ENCODE data around the gene VAV1.
"Not testable (repeated sequence)": the region's sequence is repeated elsewhere in the genome, so short reads cannot be mapped to it uniquely, and the experiment has no call there.

Gene VAV1

DNA sequence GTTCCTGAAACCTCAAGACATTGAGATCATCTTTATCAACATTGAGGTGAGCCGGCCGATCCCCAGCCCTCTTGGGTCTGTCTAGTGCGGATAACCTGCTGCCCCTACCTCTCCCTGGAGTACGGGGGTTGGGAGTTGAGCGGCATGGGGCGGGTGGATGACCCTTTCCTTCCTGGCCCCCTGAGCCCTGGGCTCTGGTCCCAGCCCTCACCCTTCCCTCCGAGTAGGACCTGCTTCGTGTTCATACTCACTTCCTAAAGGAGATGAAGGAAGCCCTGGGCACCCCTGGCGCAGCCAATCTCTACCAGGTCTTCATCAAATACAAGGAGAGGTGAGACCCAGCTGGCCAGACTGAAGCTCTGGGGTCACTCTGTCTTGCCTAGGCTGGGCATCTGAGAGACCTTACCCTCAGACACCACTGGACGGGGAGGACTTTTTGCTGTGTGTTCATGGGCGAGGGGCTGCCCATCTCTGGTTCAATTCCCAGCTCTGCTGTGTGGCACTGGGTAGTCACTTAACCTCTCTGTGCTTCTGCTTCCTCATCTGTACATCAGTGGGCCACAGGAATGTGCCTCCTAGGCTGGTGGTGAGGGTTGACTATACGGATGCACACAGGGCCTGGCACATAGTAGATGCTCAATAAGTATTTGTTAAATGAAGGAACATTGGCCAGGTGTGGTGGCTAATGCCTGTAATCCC, 52.7 kb downstream of the VAV1 start:
- TF ChIP-seq, protein P1, sequence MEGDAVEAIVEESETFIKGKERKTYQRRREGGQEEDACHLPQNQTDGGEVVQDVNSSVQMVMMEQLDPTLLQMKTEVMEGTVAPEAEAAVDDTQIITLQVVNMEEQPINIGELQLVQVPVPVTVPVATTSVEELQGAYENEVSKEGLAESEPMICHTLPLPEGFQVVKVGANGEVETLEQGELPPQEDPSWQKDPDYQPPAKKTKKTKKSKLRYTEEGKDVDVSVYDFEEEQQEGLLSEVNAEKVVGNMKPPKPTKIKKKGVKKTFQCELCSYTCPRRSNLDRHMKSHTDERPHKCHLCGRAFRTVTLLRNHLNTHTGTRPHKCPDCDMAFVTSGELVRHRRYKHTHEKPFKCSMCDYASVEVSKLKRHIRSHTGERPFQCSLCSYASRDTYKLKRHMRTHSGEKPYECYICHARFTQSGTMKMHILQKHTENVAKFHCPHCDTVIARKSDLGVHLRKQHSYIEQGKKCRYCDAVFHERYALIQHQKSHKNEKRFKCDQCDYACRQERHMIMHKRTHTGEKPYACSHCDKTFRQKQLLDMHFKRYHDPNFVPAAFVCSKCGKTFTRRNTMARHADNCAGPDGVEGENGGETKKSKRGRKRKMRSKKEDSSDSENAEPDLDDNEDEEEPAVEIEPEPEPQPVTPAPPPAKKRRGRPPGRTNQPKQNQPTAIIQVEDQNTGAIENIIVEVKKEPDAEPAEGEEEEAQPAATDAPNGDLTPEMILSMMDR (IDR thresholded peaks at IDR 0.05; ENCODE audit: control insufficient read depth, insufficient read depth, low read depth, low read length, missing control alignments): no peak

DNA sequence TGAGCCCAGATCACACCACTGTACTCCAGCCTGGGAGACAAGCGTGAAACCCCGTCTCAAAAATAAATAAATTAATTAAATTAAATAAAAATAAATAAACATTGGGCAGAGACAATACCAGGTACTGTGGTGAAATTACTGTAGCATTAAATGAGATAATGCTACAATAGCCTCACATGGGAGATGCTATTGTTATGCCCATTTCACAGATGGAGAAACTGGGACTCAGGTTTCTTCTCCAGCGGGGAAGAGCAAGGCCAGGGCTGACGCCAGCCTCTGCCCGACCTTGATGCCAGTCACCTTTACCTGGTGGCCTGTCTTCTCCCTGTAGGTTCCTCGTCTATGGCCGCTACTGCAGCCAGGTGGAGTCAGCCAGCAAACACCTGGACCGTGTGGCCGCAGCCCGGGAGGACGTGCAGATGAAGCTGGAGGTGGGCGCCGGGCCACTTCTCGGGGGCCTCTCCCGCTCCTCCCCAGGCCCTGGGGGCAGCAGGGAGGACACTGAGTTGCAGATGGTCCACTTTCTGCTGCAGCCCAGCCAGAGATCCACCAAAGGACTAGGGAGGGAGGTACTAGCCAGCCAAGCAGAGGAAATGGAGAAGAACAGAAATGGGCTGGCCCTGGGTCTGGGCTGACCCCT, 53.9 kb downstream of the VAV1 start:
- TF ChIP-seq, protein P1 (IDR thresholded peaks at IDR 0.05; ENCODE audit: control insufficient read depth, insufficient read depth, low read depth, low read length, missing control alignments): no peak

More for the DNA sequence above, 52.7 kb downstream of the VAV1 start:
- H3K4me3 ChIP-seq (ENCODE audit: control insufficient read depth, low read depth, low read length): no peak overlapping the region
- no peak for DNase-seq (ENCODE audit: low read depth)

DNA sequence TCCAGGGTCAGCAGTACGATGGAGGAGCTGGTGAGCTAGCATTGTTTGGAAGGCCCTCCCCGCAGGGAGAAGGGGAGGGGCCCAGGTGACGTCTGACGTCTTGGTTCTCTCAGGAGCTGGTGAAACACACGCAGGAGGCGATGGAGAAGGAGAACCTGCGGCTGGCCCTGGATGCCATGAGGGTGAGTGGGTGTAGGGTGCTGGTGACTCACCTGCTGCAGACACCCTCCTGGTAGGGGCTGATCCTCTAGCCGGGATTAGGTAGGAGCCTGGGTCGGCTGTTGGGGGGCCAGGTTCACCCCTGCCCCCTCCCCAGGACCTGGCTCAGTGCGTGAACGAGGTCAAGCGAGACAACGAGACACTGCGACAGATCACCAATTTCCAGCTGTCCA, 55.8 kb downstream of the VAV1 start:
- DNase-seq (ENCODE audit: low read depth): no peak
- TF ChIP-seq, protein P1 (IDR thresholded peaks at IDR 0.05; ENCODE audit: control insufficient read depth, insufficient read depth, low read depth, low read length, missing control alignments): no peak
- H3K4me3 ChIP-seq (ENCODE audit: control insufficient read depth, low read depth, low read length): no peak overlapping the region

More for the DNA sequence above, 53.9 kb downstream of the VAV1 start:
- H3K4me3 ChIP-seq (ENCODE audit: control insufficient read depth, low read depth, low read length): no peak overlapping the region
- no peak for DNase-seq (ENCODE audit: low read depth)

DNA sequence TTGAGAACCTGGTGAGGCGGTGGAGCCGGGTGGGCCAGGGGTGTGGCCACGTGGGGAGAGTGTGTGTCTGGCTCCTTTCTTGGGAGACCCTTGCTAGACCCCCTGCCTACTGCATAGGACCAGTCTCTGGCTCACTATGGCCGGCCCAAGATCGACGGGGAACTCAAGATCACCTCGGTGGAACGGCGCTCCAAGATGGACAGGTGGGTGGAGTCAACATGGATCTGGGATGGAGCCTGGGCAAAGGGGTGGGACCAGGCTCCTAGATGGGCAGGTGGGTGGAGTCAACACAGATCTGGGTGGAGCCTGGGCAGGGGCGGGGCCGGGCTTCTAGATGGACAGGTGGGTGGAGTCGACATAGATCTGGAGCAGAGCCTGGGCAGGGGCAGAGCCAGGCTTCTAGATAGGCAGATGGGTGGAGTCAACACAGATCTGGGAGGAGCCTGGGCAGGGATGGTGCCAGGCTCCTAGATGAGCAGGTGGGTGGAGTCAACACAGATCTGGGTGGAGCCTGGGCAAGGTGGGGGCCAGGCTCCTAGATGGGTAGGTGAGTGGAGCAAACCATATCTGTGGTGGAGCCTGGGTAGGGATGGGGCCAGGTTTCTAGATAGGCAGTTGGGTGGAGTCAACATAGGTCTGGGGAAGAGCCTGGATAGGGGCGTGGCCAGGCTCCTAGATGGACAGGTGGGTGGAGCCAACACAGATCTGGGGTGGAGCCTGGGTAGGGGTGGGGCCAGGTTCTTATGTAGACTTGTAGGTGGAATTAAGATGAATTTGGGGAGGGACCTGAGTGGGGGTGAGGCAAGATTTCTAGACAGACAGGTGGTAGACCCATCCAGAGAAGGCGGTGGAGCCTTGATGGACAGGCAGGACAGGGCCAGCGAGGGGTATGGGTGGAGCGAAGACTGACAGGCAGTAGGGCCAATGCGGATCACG, 56.5 kb downstream of the VAV1 start:
- no peak for DNase-seq (ENCODE audit: low read depth)
- TF ChIP-seq, protein P1 (IDR thresholded peaks at IDR 0.05; ENCODE audit: control insufficient read depth, insufficient read depth, low read depth, low read length, missing control alignments): no peak
- H3K4me3 ChIP-seq (ENCODE audit: control insufficient read depth, low read depth, low read length): no peak overlapping the region

DNA sequence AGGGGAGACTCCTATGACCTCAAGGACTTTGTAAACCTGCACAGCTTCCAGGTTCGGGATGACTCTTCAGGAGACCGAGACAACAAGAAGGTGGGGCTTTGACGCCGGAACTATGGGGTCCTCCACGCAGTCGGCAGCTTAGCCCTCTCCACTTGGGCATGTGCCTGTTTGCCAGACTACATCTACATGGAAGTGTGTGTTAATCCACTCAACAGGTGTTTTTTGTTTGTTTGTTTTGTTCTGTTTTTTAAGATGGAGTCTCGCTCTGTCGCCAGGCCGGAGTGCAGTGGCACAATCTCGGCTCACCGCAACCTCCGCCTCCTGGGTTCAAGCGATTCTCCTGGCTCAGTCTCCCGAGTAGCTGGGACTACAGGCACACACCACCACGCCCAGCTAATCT, 57.3 kb downstream of the VAV1 start:
- DNase-seq (ENCODE audit: low read depth); H3K4me3 ChIP-seq (ENCODE audit: control insufficient read depth, low read depth, low read length): not testable (repeated sequence)

DNA sequence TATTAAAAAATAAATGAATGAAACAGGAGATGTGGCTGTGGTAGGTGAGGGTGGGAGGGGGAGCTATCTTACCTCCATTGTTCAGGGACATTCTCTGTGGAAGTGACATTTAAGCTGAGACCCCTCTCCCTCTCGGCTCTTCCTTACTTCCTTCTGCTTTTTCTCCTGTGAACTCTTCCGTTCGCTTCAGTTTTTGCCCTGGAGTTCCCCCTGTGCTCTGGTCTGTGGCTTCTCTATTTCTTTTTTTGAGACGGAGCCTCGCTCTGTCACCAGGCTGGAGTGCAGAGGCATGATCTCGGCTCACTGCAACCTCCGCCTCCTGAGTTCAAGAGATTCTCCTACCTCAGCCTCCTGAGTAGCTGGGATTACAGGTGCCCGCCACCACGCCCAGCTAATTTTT, 58.6 kb downstream of the VAV1 start:
- DNase-seq (ENCODE audit: low read depth); H3K4me3 ChIP-seq (ENCODE audit: control insufficient read depth, low read depth, low read length): not testable (repeated sequence)

DNA sequence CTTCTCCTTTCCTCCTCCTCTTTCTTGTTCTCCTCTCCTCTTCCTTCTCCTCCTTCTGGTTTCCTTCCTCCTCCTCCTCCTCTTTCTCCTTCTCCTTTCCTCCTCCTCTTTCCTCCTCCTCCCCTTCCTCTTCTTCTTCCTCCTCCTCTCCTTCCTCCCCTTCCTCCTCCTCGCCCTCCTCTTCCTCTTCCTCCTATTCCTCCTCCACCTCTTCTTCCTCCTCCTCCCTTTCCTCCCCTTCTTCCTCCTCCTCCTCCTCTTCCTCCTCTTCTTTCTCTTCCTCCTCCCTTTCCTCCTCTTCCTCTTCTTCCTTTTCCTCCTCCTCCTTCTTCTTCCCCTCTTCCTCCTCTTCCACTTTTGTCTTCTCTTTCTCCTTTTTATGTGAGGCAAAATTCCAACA, 59.9 kb downstream of the VAV1 start:
- no peak for DNase-seq (ENCODE audit: low read depth)
- H3K4me3 ChIP-seq (ENCODE audit: control insufficient read depth, low read depth, low read length): no peak overlapping the region
- TF ChIP-seq, protein P1 (IDR thresholded peaks at IDR 0.05; ENCODE audit: control insufficient read depth, insufficient read depth, low read depth, low read length, missing control alignments): no peak
